HG03135 (cell line): ENCODE data around the gene CELF6.

Experiments
- ATAC-seq: cut with Tn5 transposase; IDR thresholded peaks from one replicate; pipeline ENCODE4 v1.9.1; 2021; ENCODE audit warnings: mild to moderate bottlenecking, moderate library complexity; ENCODE audit not compliant: unreplicated experiment

The CELF6 gene

DNA sequence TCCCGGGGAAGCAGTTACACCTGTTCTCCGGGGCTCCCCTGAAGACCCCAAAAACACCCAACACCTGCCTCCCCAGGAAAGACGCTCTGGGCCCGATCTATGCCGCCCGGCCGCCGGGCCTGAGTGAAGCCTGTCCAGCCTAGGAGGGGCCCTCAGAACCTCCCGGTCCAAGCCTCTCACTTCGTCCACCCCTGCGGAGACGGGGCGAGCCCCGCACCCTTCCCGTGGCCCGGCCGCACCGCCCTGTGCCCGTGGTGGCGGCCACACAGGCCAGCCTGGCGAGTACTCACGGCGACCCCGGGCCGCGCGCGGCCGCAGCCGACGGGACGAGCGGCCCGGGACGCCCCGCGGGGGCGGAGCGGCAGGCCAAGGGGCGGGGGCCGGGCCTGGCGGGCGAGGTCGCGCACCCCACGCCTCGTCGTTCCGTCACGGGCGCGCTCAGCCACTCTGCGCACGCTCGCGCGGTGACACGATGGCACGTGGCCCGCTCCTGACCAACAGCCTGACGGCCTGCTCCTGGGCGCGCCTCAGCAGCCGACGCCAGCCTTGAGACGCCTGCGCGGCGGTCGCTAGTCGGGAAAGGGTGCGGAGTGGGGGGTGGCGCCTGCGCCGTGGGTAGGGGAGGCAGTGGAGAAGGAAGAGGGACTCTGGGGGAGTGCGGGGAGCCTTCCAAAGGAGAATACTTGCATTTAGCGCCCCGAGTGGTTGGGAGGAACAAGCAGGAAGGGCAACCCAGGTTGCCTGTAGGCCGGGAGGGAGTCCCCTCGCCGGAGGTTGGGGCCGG lies 47.6 kb downstream of the CELF6 start, which contains the start of gene PARP6:
TSS of gene PARP6 (minus strand) at position 342 of the 784 bp plus-strand sequence. CDS start 5,077 bp downstream, outside the sequence.
- peak; percentile 95 for ATAC-seq

- ATAC-seq = no peak
Measured at GRCh38 chr15:72271895-72272212, 48.1 kb downstream of the CELF6 start.

- no peak for ATAC-seq
Measured at GRCh38 chr15:72271221-72271620, 48.7 kb downstream of the CELF6 start.

DNA sequence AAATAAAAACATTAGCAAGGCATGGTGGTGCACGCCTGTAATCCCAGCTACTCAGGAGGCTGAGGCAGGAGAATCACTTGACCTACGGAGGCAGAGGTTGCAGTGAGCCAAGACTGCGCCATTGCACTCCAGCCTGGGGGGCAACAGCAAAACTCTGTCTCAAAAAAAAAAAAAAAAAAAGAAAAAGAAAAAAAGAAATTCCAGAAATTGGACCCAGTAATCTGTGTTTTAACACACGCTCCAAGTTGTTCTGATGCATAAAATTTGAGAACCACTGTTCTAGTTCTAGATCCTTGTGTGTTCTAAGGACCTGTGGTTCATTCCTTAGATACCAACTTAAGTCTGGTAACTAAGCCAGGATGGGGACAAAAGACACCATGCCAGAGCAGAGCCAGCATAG lies 50.2 kb downstream of the CELF6 start:
- ATAC-seq = no peak

DNA sequence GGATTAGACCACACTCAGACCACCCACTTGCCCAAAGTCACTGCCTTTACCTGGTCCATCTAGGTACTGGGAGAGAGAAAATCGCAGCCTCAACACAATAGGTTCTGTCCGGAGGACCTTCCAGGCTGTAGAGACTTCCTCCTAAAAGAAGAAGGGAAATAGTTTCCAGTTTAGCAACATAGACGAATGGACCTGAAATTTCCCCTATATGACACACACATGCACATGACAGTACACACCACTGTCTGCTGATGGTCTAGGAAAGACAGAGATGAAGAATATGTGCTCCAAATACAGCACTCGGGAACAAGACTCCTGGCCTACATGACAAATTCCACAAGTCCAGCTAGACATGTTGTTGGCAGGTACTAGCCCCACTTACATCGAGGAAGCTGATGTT lies 54.9 kb downstream of the CELF6 start:
- ATAC-seq = no peak

DNA sequence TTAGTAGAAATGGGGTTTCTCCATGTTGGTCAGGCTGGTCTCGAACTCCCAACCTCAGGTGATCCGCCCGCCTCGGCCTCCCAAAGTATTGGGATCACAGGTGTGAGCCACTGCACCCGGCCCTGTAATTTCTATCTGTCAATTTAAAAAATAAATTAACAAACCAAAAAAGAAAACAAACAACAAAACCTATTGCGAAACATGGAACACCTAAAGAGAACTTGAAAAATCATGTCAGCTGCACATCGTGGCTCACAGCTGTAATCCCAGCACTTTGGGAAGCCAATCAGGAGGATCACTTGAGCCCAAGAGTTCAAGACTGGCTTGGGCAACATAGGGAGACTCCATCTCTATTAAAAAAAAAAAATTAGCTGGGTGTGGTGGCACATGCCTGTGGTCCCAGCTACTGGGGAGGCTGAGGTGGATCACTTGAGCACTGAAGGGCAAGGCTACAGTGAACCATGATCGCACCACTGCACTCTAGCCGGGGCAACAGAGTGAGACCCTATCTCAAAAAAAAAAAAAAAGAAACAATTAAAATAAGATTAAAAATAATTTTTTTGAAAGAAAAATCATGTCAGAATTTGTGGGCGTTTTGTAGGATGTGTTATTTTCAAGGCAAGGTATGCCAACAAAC lies 67.2 kb downstream of the CELF6 start:
- ATAC-seq = no peak

GRCh38 chr15:72249142-72249810 lies 70.7 kb downstream of the CELF6 start:
- no peak for ATAC-seq

- no peak for ATAC-seq
Measured at GRCh38 chr15:72248514-72248913, 71.4 kb downstream of the CELF6 start.

GRCh38 chr15:72242775-72243370 lies 77.1 kb downstream of the CELF6 start:
- no peak for ATAC-seq

DNA sequence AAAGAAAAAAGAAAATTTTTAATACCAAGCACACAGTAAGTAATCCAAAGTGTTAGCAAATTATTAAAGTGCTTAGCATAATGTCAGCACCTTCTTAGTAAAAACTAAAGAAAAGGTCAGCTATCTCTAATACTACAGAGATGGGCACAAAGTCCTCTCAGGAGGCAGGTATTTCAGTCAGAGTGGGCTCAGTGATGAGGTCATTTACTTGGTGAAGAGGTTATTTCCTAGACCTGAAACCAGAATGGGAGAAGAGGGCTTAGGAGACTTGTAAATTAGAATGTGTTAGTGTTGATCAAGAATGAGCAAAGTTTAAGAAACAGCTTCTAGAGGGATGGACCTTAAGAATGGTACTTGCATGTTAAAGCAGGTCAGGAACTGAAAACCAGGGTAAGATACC lies 80.3 kb downstream of the CELF6 start:
- no peak for ATAC-seq

- no peak for ATAC-seq
Measured at GRCh38 chr15:72238586-72238985, 81.4 kb downstream of the CELF6 start.

GRCh38 chr15:72237853-72238224 lies 82.1 kb downstream of the CELF6 start:
- ATAC-seq = peak; percentile 15

DNA sequence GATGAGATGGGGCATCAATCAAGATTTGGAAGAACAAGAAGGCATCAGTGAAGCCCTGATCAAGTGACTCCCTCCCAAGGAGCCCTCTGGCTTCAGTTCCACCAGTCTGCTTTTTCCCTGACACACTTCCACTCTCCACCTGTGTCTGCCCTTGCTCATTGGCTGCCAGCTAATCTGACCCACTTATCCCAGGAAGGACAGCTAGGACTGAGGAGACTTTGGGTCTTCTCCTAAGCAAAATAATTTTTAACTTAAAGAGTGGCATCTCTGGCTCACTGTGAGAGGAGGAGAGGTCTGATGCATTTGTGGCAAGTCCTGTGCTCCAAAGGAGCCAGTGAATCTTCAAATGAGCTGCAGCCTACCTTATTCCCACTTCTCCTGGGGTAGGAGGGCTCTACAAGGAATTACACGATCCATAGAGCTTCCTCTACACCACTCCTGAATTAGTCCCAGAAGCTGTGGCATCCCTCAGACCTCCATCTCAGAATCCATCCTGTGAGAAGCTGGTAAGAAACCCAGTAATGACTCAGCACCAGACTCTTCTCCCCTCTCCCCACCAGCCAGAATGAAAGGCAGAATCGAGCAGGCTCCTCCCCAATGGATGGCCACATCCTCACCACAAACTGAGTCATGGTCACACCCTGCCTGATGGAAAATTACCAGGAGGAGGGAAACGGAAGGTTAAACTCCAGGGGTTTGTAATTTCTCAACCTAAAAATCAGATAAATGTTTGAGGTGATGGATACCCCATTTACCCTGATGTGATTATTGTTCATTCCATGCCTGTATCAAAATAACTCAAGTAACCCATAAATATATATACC lies 82.7 kb downstream of the CELF6 start:
- peak; percentile 60 for ATAC-seq

DNA sequence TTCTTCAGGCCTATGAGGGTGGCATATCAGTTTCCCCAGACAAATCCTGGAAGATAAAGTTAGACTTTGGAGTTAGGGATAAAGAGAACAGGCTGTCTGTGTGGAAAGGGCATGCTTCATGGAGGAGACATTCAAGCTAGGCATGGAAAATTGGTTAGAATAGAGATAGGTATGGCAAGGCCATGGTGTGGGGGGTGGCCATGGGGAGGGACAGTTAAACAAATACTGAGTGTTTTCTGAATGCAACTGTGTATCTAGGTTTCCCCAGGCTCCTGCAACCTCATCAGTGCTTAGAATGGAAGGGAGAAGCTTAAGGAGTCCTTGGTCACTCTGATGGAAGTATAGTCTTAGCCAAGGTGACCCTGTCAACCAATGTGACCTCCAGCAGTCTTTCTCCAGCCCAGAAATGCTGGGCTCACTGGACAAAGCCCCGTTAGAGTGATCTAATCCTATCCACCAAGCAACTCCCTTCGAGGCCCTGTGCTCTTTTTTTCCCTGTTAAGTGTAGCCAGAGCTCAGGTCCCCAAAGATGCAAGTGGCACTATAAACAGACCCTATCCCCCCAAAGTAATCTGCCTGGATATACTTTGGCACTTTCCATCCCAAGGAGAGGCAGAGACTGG lies 83.5 kb downstream of the CELF6 start:
- no peak for ATAC-seq

DNA sequence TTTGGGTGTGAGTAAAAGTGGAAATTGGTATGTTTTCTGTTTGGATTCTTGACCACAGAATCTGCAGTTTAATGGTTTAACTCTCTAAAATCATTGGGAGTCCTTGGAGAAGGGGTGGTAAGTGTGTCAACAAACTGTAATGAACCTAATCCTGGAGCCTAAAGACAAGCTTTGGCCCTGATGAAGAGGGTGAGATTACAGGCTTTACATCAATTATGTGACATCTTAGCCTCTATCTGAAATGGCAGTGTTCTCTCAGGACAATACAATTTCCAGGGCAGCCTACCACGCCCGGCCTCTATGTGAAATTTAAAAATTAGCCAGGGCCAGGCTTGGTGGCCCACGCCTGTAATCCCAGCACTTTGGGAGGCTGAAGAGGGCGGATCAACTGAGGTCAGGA lies 84.7 kb downstream of the CELF6 start:
- ATAC-seq = no peak
